ENCODE measurements around the gene TNS2.
"Not testable (repeated sequence)": the region's sequence is repeated elsewhere in the genome, so short reads cannot be mapped to it uniquely, and the experiment has no call there.

TNS2 gene

GRCh38 chr12:53097207-53097563, 47.3 kb downstream of the TNS2 start:
- no peak for DNase-seq

- peak; percentile 74 for DNase-seq
These were observed 47.9 kb downstream of the TNS2 start, which contains the start of gene IGFBP6 for GRCh38 chr12:53097564-53098353. Gene IGFBP6, plus strand, starts transcription at chr12:53097667. Its CDS starts 51 bp downstream, at chr12:53097718.

- peak; percentile 48 for DNase-seq
These were observed 48.6 kb downstream of the TNS2 start for GRCh38 chr12:53098354-53098981.

GRCh38 chr12:53099071-53099882, 49.4 kb downstream of the TNS2 start:
- DNase-seq: peak; percentile 93

- DNase-seq: no peak
These were observed 50.7 kb downstream of the TNS2 start for GRCh38 chr12:53100466-53101151.

GRCh38 chr12:53101266-53101665, 51.4 kb downstream of the TNS2 start:
- DNase-seq: no peak

GRCh38 chr12:53101931-53102781, 52.3 kb downstream of the TNS2 start:
- DNase-seq: no peak

GRCh38 chr12:53102883-53103807, 53.3 kb downstream of the TNS2 start, which contains the start of gene SOAT2:
Gene SOAT2, plus strand, starts transcription at chr12:53103486. Its CDS starts 92 bp downstream, at chr12:53103578.
- peak; percentile 70 for DNase-seq

GRCh38 chr12:53103860-53104305, 54.0 kb downstream of the TNS2 start:
- DNase-seq: peak; percentile 19

- no peak for DNase-seq
These were observed 55.4 kb downstream of the TNS2 start for GRCh38 chr12:53105256-53105655.

- no peak for DNase-seq
These were observed 56.0 kb downstream of the TNS2 start for GRCh38 chr12:53105712-53106439.

GRCh38 chr12:53107122-53107521, 57.3 kb downstream of the TNS2 start:
- no peak for DNase-seq

- not testable (repeated sequence) for DNase-seq
These were observed 62.6 kb downstream of the TNS2 start for GRCh38 chr12:53112431-53112830.

- no peak for DNase-seq
These were observed 63.4 kb downstream of the TNS2 start for GRCh38 chr12:53113136-53113705.

- no peak for DNase-seq
These were observed 64.1 kb downstream of the TNS2 start for GRCh38 chr12:53113951-53114350.
